Posterior cingulate gyrus (tissue), 11 donors: ENCODE measurements around the gene STAP1.

Source experiments
- DNase-seq, 10 donors: peaks; one replicate each; pipeline versions ENCODE4 v3.0.0 to v3.0.0-alpha.2; 2020 to 2021; ENCODE audit warnings: mixed read lengths in 3 of 10
- intact Hi-C: fragments of 100-400 bp; cut with DNase I; formaldehyde crosslinking; loops from one replicate; pipeline ENCODE4 v1.15.1; 2023

The STAP1 gene

DNA sequence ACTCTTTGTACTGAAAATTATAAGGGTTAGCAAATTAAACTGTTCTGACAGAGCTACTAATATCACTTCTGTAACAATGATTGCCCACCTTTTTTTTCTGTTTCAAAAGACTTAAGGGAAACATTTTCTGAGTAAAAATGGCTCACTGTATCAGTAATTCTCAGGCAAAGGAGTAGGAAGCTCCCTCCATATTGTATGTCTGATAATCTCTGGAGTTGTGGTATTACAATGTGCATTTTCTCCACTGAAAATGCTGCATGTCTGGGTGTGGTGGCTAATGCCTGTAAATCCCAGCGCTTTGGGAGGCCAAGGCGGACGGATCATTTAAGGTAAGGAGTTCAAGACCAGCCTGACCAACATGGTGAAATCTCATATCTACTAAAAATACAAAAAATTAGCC lies 4.4 kb upstream of the STAP1 start:
- intact Hi-C loops = no loop called here

DNA sequence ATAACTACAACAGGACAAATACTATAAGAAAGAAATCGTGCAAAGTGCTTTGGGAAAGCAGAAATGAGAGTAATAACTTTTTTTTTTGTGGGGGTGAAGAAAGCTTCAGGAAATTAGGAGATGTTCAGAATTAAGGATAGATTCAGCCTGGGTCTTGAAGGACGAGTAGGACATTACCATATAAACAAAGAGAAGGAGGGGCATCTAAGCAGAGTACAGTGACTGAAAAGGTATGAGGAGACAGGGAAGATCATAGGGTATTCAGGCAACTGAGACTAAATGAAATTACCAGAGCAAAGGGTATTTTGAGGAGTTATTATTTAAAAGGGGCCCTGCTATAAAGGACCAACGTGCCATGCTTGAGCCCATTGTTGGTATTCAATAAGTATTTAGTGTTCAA lies 3.1 kb upstream of the STAP1 start:
- intact Hi-C loops = no loop called here
- DNase-seq = no peak

More for the DNA sequence above, 4.4 kb upstream of the STAP1 start:
- DNase-seq = no peak

DNA sequence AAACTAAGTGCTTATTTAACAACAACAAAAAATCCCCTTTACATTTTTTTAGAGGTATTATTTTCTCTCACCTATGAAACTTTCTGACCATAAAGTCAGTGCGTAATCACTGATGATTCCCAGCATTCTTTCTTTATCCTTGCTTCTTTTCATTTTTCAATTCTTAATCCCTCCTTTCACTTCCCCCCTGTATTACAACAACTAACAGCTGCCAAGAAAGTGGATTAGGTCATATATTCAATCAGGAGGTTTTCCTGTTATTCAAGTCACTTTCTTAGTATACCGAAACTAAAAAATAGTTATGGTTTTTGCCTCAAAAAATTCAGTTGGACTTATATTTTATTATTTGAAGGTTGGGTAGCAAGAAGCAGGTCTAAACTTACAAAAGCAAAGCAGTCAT lies 2.1 kb upstream of the STAP1 start:
- intact Hi-C loops = no loop called here
- DNase-seq = no peak

DNA sequence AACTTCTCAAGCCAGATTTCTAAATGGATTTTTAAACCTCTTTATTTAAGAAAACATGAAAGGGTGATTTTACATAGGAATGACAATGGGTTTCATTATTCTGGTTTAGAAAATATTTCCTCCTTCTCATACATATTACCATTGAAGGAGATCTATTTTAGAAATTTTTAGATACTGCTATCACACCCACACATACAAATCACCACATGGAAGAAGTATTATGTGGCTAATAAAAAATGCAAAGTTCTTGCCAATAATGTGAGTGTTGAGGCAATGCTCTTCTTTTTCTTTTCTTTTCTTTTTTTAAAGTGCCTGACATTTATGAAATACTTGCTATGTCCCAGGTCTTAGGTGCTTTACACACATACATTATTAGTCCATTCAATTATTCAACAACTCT lies 6.8 kb downstream of the STAP1 start:
- DNase-seq = no peak
- intact Hi-C loops = no loop called here

DNA sequence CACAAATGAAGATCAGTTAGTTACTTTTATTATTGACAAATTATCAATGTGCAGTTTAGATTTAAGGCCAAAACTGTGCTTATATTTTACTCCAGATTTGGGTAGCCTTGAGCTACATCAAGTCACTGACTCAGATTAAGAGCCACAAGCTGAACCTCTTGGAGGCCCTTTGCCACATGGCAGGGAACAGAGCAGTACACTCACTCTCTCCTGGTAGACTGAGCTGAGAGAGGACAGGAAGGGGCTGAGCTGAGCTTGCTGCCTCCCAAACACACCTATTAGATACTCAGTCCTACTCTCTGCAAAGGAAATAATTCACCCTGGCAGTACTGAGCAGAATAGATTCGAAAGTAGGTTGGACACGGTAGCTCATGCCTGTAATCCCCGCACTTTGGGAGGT lies 7.8 kb downstream of the STAP1 start:
- no peak for DNase-seq
- intact Hi-C loops = no loop called here

DNA sequence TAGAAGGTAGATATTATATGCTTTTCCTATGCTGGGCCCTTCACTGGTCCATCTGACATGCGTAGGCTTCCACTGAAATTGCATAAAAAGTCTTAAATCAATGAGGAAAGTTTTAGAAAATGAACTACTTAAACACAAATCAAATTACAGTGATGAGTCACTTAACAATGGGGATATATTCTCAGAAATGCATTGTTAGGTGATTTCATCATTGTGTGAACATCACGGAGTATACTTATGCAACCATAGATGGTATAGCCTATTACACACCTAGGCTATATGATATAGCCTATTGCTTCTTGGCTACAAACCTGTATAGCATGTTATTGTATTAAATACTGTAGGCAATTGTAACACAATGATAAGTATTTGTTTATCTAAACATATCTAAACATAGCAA lies 10.3 kb downstream of the STAP1 start:
- intact Hi-C loops = no loop called here
- DNase-seq = no peak

DNA sequence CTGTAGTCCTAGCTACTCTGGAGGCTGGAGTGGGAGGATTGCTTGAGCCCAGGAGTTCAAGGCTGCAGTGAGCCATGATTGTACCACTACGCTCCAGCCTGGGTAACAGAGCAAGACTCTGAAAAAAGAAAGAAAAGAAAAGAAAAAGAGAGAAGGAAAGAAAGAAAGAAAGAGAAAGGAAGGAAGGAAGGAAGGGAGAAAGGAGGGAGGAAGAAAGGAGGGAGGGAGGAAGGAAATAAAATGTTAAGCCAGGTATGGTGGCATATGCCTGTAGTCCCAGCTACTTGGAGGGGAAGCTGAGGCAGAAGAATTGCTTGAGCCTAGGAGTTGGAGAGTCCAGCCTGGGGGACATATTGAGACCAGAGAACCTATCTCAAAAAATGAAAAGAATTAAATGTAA lies 12.0 kb downstream of the STAP1 start:
- no peak for DNase-seq
- intact Hi-C loops = no loop called here

DNA sequence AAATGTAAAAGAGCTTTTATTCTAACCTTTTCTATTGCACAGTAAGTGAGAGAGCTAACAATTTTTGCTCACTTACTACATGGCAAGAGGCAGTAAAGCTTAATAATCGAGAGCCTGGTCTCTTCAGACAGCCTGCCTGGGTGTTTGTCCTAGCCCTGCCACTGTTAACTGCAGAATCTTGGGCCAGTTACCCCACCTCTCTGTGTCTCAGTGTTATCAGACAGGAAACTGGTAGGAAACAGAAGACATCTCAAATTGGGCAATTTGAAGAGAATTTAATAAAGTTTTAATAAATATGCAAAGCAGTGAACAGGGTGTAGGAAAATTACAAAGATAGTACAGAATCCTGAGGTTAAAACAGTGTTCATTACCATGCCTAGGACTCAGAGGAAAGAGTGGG lies 13.4 kb downstream of the STAP1 start:
- intact Hi-C loops = no loop called here
- DNase-seq = no peak

DNA sequence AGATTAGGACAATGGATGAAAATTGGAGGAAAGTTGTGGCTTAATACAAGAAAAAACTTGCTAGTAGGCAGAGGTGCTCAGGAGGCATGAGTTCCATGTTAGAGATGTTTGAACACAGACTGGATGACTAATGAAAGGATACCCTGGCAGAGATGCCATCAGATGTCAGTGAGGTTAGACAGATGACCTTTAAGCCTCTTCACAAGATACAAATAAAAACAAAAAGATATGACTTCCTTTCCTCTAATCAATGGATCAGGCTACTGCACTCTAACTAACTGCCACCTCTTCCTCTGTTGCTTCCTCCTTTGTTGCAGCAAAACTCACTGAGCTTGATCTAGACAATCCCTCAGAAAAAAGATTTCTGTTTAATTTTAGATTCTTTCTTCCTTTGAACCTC lies 14.7 kb downstream of the STAP1 start:
- intact Hi-C loops = no loop called here

DNA sequence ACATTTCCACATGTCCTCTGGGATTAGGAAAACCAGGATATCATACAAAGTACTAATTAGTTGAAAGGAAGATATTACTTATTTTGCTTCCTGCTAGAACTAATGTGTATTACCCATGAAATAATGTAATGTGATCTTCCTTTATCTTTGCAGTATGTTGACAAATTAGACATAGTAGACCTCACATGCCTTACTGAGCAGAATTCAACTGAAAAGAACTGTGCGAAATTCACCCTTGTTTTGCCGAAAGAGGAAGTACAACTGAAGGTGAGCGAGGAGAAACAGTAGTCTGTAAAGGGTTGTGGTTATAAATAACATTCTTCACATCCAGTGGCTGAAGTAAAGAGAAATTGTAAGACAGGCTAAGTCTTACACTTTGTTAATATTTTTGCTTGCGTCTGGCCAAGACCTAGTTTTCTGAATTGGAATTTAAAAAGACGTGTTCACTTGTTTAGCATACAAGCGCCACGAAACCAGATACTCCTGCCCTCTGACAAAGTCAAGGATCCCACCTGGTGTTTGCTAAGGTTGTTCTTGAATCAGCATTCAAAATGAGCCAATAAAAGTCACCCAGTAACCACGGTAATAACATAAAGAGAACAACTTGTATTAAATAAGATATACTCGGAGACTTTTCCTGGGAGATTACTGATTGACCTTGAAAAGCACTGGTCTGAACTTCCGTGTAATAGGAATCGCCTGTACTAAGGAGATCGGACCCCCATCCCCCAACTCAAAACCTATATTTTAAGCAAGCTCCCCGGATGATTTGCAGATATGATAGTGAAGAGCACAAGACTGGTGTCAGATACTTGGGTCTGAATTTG lies 16.9 kb downstream of the STAP1 start:
- intact Hi-C loops = no loop called here
- no peak for DNase-seq

More for the DNA sequence above, 14.7 kb downstream of the STAP1 start:
- DNase-seq = no peak

DNA sequence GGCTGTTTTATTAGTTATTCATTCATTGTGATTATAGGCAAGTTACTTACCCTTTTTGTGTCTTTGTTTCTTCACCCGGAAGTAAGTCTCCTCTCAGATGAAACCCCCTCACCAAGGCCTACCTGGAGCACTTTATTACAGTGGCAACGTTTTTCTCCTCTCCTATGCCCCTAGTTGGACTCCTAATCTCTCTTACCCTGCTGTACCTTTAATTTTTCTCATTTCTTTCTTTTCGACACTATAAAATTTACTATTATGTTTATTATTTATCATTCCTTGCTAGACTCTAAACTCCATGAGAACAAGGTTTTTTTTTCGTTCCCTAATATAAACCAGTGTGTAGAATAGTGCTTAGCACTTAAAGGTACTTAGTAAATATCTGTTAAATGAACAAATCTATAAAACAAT lies 17.5 kb downstream of the STAP1 start:
- intact Hi-C loops = no loop called here
- no peak for DNase-seq

DNA sequence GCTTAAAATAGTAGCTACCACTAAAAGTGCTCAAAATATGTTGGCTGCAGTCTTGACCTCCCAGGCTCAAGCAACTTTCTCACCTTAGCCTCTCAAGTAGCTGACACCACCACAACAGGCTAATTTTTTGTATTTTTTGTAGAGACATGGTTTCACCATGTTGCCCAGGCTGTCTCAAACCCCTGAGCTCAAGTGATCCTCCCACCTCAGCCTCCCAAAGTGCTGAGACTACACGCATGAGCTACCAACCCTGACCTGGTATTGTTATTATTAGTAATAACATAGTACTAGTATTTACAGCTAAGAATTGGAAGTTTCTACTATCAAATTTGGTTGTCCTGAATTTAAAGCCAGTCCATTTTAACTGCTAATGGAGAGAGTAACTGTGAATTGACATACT lies 18.0 kb downstream of the STAP1 start:
- intact Hi-C loops = no loop called here
- no peak for DNase-seq

DNA sequence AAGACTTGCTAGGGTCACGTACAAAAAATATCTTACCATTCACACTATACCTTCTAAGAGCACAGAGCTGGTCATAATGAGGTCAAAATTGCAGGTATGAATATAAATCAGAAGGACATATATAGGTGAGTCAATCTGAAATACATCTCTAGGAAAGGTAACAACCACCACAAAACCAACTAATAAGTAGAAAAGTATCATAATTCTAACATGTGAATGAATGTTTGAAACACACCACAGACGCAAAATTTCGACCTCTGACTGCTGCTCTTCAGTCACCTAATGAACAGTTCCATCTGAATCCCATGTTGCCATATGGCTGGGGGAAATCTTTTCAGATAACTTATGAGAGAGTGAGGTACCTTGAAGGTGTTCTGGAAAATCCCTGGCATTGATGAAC lies 22.1 kb downstream of the STAP1 start:
- intact Hi-C loops = no loop called here

DNA sequence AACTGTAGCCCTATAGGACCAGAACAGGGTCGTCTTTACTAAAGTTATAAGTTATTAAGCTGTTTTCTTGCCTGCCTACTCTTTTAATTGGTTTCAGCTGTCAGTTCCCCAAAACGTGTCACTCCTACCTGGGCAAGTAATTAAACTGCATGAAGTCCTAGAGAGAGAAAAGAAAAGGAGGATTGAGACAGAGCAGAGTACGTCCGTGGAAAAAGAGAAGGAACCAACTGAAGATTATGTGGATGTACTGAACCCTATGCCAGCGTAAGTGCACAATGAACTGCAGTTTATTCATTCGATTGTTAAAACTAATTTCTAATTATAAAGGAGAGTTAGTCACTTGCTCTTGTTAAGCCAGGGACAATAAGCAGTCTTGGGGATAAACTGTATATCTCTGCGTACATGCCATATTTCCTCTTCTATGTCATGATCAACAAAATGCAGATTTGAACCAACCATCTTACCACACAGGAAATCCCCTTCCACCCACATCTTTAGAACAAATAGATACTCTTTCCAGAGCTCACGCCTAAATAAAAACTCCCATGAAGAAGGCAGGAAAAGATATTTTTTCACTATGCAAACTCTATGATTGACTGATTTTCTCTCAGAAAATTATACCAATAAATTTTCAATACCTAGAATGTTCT lies 22.8 kb downstream of the STAP1 start:
- intact Hi-C loops = no loop called here
- DNase-seq = no peak

More for the DNA sequence above, 22.1 kb downstream of the STAP1 start:
- DNase-seq = no peak

DNA sequence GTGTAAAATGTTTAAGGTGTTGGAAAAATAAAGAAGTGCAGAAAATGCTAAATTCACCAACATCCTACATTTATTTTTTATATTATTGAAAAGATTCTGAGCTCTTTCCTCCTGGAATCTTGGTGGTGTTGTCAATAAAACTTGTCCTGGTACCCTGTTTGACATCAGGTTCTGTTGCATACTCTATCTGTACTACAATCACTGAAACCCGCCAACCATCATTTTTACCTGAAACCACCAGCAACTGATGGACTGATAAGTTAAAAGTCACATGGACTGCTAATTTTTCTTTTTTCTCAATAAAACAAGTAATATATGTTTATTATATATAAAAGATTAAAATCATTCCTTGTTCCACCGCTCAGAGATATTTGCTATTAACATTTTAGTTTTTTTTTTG lies 23.4 kb downstream of the STAP1 start:
- intact Hi-C loops = no loop called here
- no peak for DNase-seq

DNA sequence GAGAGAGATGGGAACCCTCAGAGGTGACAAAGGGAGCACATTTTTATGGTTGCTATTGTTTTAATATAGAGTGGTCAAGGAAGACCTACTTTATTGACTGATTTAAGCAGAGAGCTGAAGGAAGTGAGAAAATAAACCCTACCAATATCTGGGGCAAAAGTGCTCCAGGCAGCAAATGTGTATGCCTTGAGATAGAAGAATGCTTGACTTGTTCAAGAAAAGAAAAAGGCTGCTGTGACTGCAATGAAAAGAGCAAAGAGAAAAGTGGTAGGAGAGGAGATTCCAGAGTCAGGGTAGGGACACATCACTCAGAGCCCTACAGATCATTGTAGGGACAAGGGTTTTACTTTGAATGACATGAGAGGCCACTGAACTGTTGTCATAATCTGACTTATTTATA lies 26.0 kb downstream of the STAP1 start:
- DNase-seq = no peak
- intact Hi-C loops = no loop called here

DNA sequence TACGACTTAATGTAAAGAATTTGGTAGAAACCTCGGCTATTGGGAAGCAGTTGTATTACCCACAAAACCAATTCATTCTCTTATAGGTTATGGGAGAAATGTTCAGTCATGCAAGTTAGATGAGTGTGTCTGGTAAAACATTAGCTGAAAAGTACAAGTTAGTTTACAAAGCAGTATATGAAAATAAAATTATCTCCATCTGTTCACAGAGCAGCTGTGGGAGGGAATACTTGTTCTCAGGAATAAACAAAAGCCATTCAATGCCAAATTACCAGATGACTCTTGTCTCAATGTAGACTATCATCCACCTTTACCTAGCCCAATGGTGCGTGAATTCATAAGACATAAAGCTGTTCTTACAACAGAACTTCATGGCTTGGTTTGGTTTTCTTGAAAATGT lies 28.6 kb downstream of the STAP1 start:
- intact Hi-C loops = no loop called here
- DNase-seq = no peak

DNA sequence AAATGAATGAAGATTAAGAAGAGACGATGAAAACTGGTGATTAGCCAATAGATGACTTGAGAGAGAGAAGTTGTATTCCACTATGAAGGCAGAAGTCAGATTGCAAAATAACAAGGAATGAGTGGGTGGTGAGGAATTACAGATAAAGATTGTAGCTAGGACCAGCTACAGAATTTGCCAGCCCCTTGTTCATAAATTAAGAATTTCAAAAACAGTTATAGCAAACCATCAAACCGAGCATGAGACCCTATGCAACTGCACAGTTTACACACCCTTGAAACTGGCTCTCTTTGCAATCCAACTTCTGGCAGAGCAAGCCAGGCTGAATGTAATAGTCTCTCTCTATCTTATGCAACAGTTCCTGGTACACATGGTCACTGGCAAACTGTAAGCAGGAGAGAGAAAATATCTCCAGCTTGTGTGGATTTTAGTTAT lies 35.2 kb downstream of the STAP1 start:
- DNase-seq = no peak
- intact Hi-C loops = no loop called here

DNA sequence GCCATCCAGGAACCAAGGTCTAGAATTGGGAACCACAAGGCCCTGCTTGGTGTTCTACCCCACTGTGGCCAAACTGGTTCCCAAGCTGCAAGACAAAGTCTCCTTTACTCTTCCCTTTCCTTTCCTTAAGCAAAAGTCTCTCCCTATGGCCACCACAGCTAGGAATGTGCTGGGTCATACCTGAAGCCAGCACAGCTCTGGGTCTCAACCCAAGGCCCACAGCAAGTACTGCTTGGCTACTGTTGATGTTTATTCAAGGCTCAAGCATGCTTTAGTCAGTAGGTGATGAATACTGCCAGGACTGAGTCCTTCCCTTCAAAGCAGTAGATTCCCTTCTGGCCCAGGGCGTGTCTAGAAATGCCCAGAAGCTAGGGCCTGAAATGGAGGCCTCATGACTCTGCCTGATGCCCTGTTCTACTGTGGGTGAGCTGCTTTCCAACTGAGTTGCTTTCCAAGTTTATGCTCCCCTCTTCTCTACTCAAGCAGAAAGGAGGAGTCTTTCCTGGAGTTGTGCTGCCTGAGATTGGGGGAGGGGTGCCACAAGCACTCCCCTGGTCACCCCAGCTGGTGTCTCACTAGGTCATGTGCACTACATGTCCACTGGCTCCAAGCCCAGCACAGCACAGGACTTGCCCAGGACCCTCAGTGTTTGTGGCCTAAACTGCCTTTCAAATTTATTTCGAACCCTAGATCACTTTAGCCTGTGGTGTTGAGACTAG lies 44.9 kb downstream of the STAP1 start:
- intact Hi-C loops = no loop called here
- no peak for DNase-seq

DNA sequence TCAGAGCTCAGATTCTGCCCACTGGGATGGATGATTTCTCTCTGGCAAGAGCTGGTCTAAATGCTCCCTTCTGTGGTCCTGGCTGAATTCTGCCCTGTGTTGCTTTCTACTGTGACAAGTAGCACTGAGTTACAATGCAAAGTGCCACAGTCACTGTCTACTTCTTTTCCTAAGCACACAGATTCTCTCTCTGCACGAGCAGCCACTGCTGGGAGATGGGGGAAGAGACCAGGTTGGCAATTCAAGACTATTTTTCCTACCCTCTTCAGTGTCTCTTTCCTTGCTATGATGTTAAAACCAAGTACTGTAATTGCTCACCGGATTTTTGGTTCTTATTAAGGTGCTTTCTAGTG lies 45.5 kb downstream of the STAP1 start:
- intact Hi-C loops = no loop called here
- no peak for DNase-seq

DNA sequence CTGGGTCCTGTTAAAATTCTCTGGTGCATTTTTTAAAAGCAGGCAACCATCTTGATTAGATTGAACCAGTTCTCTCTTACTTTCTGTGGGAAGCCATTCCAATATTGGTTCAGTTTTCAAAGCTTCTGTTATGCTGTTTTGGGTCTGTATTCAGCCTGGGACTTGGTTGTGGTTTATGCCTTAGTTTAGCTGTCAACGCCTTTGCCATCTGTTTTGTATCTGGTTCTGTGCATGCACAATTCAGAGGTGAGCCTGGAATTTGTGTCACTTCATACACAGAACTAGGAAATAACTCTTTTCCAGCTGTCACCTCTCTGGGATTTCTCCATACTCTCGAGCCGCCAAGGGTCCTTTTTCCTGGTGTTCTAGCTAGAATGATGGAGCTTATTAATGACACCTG lies 46.2 kb downstream of the STAP1 start:
- intact Hi-C loops = no loop called here

DNA sequence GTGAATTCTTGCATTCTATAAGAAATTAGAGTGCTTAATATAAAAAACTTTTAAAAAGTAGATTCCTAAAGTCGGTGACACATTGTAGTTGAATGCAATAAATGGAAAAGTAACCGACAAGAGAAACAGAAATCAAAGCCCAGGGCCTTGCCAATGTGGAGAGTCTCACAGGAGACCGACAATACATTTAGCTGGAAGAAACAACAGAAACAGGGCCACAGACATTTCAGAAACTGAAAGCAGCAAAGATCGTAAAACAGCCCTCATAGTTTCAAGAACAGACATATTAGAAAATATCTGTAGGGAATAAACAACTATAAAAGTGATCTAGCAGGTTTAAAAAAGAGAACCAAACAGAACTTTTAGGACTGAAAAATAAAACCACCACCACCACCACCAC lies 49.5 kb downstream of the STAP1 start:
- intact Hi-C loops = no loop called here
- no peak for DNase-seq

More for the DNA sequence above, 46.2 kb downstream of the STAP1 start:
- no peak for DNase-seq
